Gastroesophageal sphincter (tissue), 3 donors: ENCODE results near the gene ATP8B3.

Experiments
- CTCF ChIP-seq, 4 experiments: fragments of 200-600 bp in 2 of 4; fragments of 450-650 bp in 2 of 4; sonication (generic) in 1 of 4; IDR thresholded peaks; one replicate each; pipeline ENCODE4 v1.5.1; 2017 to 2019; ENCODE audit warnings: antibody characterized with exemption in 4 of 4, mild to moderate bottlenecking in 2 of 4, moderate library complexity in 2 of 4
- EP300 ChIP-seq: sonication (generic); formaldehyde crosslinking; IDR thresholded peaks from one replicate; pipeline ENCODE4 v1.6.1; 2017; ENCODE audit warnings: antibody characterized with exemption, mild to moderate bottlenecking
- POLR2A ChIP-seq, 2 donors: fragments of 450-650 bp; IDR thresholded peaks; one replicate each; pipeline ENCODE4 v1.6.1; 2017; ENCODE audit warnings: antibody characterized with exemption in 2 of 2, mild to moderate bottlenecking in 2 of 2, moderate library complexity in 1 of 2

- TF ChIP-seq CTCF (IDR thresholded peaks at IDR 0.05) (no peak), POLR2A (IDR thresholded peaks at IDR 0.05) (no peak), EP300 (no peak)
These were observed 36.0 kb downstream of the ATP8B3 start for GRCh38 chr19:1775951-1776605.
